ENCODE measurements around the gene DYRK1A.

GRCh38 chr21:37498664-37499063, 132.1 kb downstream of the DYRK1A start:
- no peak for TF ChIP-seq GLI4 (CRISPR knock-in tag; IDR thresholded peaks at IDR 0.05; ENCODE audit: borderline replicate concordance)
- TF ChIP-seq IKZF5 (CRISPR knock-in tag; IDR thresholded peaks at IDR 0.05), result no peak
- no peak for TF ChIP-seq FOSL2 (CRISPR knock-in tag; IDR thresholded peaks at IDR 0.05)
- no peak for TF ChIP-seq ZFP37 (CRISPR knock-in tag; IDR thresholded peaks at IDR 0.05; ENCODE audit: borderline replicate concordance)
